K562 (cell line): ENCODE measurements around the gene MATN4. TPM values are rescaled to one million over a fixed set of nuclear protein-coding genes. Genes with fewer than 3 reads are reported as not detected.

Experiments used
- ATAC-seq: fragments of 200-7000 bp; cut with Tn5 transposase; 3 replicates; pipeline ENCODE4 v1.9.1; 2020; ENCODE audit warnings: moderate library complexity
- BruUV-seq: library from RNA; stranded (reverse); fragments of 400-500 nt; replicated peaks from 2 replicates; lab custom pipeline; 2021; lab: Mats Ljungman, UMichigan
- CTCF ChIA-PET: fragments of 300-600 bp; formaldehyde crosslinking; extraction: SDS; loops from one replicate; lab custom pipeline; 2021; ENCODE audit warnings: low intra/inter-chr PET ratio; lab: Yijun Ruan, JAX
- POLR2A ChIA-PET: fragments of 300-600, 350-650 bp; sonication (Branson Sonifier 250); formaldehyde crosslinking; extraction: SDS; loops from one replicate; lab custom pipeline; 2021; ENCODE audit warnings: antibody characterized with exemption, inconsistent platforms; lab: Yijun Ruan, JAX
- DNase-seq, 4 experiments: peaks; one replicate each; pipeline versions ENCODE4 v3.0.0 to v3.0.0-alpha.2; 2011 to 2018; ENCODE audit warnings: low spot score in 3 of 4, mixed read lengths in 3 of 4; ENCODE audit errors: extremely low read depth in 1 of 4
- FAIRE-seq: peaks from 2 replicates; lab custom pipeline; 2011; peaks lifted over from hg19 to GRCh38; lab: Jason Lieb, UNC
- H2AFZ ChIP-seq: 2 replicates; pipeline ENCODE4 v1.6.0; 2011; ENCODE audit warnings: low read depth, low read length, control low read depth, inconsistent platforms
- H3K27ac ChIP-seq: fragments of 200-600 bp; 3 replicates; pipeline ENCODE4 v1.8.0; 2011; ENCODE audit warnings: low read depth, mild to moderate bottlenecking, control low read depth, inconsistent platforms, low read length, moderate library complexity, mixed read lengths; ENCODE audit errors: extremely low read depth
- H3K27me3 ChIP-seq, 2 experiments: fragments of 300-600 bp in 1 of 2; 2 replicates in 1 of 2; 3 replicates in 1 of 2; pipeline versions ENCODE4 v1.6.0 to v1.8.0; 2011; ENCODE audit warnings: inconsistent platforms in 2 of 2, low read length in 2 of 2, mild to moderate bottlenecking in 1 of 2, mixed read lengths in 1 of 2, moderate library complexity in 1 of 2; ENCODE audit not compliant: control insufficient read depth in 2 of 2, insufficient read depth in 2 of 2
- H3K36me3 ChIP-seq: fragments of 300-600 bp; 3 replicates; pipeline ENCODE4 v1.8.0; 2011; ENCODE audit warnings: mild to moderate bottlenecking, low read length, inconsistent platforms; ENCODE audit not compliant: control insufficient read depth, insufficient read depth
- H3K4me1 ChIP-seq, 2 experiments: fragments of 200-600 bp in 1 of 2; replicated peaks in 1 of 2; 2 replicates in 1 of 2; 3 replicates in 1 of 2; pipeline versions ENCODE4 v1.5.1 to v1.8.0; 2011; ENCODE audit warnings: inconsistent platforms in 2 of 2, low read length in 2 of 2, mild to moderate bottlenecking in 1 of 2, mixed read lengths in 1 of 2, moderate library complexity in 1 of 2; ENCODE audit not compliant: control insufficient read depth in 2 of 2, insufficient read depth in 2 of 2
- H3K4me2 ChIP-seq: 2 replicates; pipeline ENCODE4 v1.6.1; 2011; ENCODE audit warnings: low read length, control low read depth, inconsistent platforms, mixed read lengths; ENCODE audit not compliant: insufficient read depth
- H3K4me3 ChIP-seq: fragments of 200-600 bp; sonication (generic), shearing (Covaris generic); 2 replicates; pipeline ENCODE4 v1.5.1; 2016; ENCODE audit warnings: control low read depth, inconsistent platforms
- H3K79me2 ChIP-seq: fragments of 200-600 bp; 3 replicates; pipeline ENCODE4 v1.8.0; 2011; ENCODE audit warnings: low read length, inconsistent platforms; ENCODE audit not compliant: control insufficient read depth, insufficient read depth
- H3K9ac ChIP-seq, 2 experiments: 2 replicates each; pipeline versions ENCODE4 v1.6.0 to v1.6.1; 2011; ENCODE audit warnings: low read depth in 2 of 2, low read length in 2 of 2, control low read depth in 1 of 2, inconsistent platforms in 1 of 2, mild to moderate bottlenecking in 1 of 2, mixed read lengths in 1 of 2; ENCODE audit not compliant: insufficient read depth in 1 of 2
- H3K9me1 ChIP-seq: one replicate; pipeline ENCODE4 v1.6.0; 2011; ENCODE audit warnings: inconsistent platforms, mild to moderate bottlenecking, low read length, moderate library complexity; ENCODE audit not compliant: control insufficient read depth, insufficient read depth
- H3K9me3 ChIP-seq: replicated peaks from 2 replicates; pipeline ENCODE4 v1.5.1; 2011; ENCODE audit warnings: low read depth, low read length, inconsistent platforms; ENCODE audit not compliant: control insufficient read depth, insufficient read depth
- H4K20me1 ChIP-seq: replicated peaks from 2 replicates; pipeline ENCODE4 v1.6.1; 2011; ENCODE audit warnings: low read length, inconsistent platforms, mixed read lengths; ENCODE audit not compliant: control insufficient read depth, insufficient read depth
- C11orf30 ChIP-seq: fragments of 450-650 bp; IDR thresholded peaks from 2 replicates; pipeline ENCODE4 v1.6.1; 2016; ENCODE audit warnings: low read depth, mild to moderate bottlenecking
- CTCF ChIP-seq, 3 experiments: IDR thresholded peaks in 2 of 3; conservative IDR thresholded peaks in 1 of 3; 2 replicates each; pipeline ENCODE4 v1.5.1; 2011 to 2012; ENCODE audit warnings: low read length in 3 of 3, mild to moderate bottlenecking in 3 of 3, control low read depth in 2 of 3, improper control_type of control experiment in 1 of 3, inconsistent platforms in 1 of 3, low read depth in 1 of 3, mixed read lengths in 1 of 3, moderate library complexity in 1 of 3; ENCODE audit not compliant: insufficient read depth in 2 of 3
- DDX20 ChIP-seq: fragments of 450-650 bp; IDR thresholded peaks from 2 replicates; pipeline ENCODE4 v1.6.1; 2016; ENCODE audit warnings: missing genetic modification characterization, low read depth, mild to moderate bottlenecking, missing compliant biosample characterization, moderate library complexity
- DMBX1 ChIP-seq: fragments of 250-450 bp; sonication (Bioruptor Pico); IDR thresholded peaks from 2 replicates; pipeline ENCODE4 v1.8.0; 2022; ENCODE audit warnings: inconsistent platforms, mild to moderate bottlenecking, moderate library complexity, borderline replicate concordance
- KDM1A ChIP-seq, 2 experiments: fragments of 450-650 bp; IDR thresholded peaks; 2 replicates each; pipeline ENCODE4 v1.6.1; 2016; ENCODE audit warnings: mild to moderate bottlenecking in 2 of 2
- MAFF ChIP-seq: IDR thresholded peaks from 2 replicates; pipeline ENCODE4 v1.6.1; 2012; ENCODE audit warnings: low read length, improper control_type of control experiment
- POLR3G ChIP-seq: IDR thresholded peaks from 2 replicates; pipeline ENCODE4 v1.6.1; 2011; ENCODE audit not compliant: insufficient read length, insufficient replicate concordance; ENCODE audit errors: extremely low read depth
- RBM25 ChIP-seq: fragments of 200-400 bp; formaldehyde crosslinking; IDR thresholded peaks from 2 replicates; pipeline ENCODE4 v1.6.1; 2018; ENCODE audit warnings: low read length, low read depth, moderate library complexity; ENCODE audit not compliant: severe bottlenecking
- SAFB2 ChIP-seq: fragments of 200-400 bp; formaldehyde crosslinking; IDR thresholded peaks from 2 replicates; pipeline ENCODE4 v1.6.1; 2018; ENCODE audit warnings: borderline replicate concordance, low read length, low read depth, moderate library complexity; ENCODE audit not compliant: severe bottlenecking
- TAF1 ChIP-seq: IDR thresholded peaks from 2 replicates; pipeline ENCODE4 v1.6.1; 2011; ENCODE audit warnings: mild to moderate bottlenecking, low read length, moderate library complexity; ENCODE audit not compliant: insufficient read depth, control insufficient read depth, severe bottlenecking; ENCODE audit errors: extremely low read depth
- TAF9B ChIP-seq: fragments of 450-650 bp; IDR thresholded peaks from 2 replicates; pipeline ENCODE4 v1.6.1; 2018; ENCODE audit warnings: mild to moderate bottlenecking; ENCODE audit not compliant: partially characterized antibody
- ZC3H11A ChIP-seq: IDR thresholded peaks from 2 replicates; pipeline ENCODE4 v1.6.1; 2012; ENCODE audit warnings: low read depth, low read length, improper control_type of control experiment
- ZFPM2 ChIP-seq: fragments of 250-450 bp; sonication (Bioruptor Pico); IDR thresholded peaks from 2 replicates; pipeline ENCODE4 v1.5.1; 2022; ENCODE audit warnings: mild to moderate bottlenecking
- ZNF551 ChIP-seq: fragments of 250-450 bp; sonication (Bioruptor Pico); IDR thresholded peaks from 2 replicates; pipeline ENCODE4 v1.5.0; 2021; ENCODE audit warnings: mild to moderate bottlenecking, moderate library complexity
- WGBS: fragments of 100-300 bp; shearing (Covaris generic); methylation state at CpG from one replicate; pipeline ENCODE4 v1.1.6; 2016; ENCODE audit warnings: low coverage, mixed read lengths; ENCODE audit not compliant: insufficient coverage; ENCODE audit errors: missing lambda C conversion rate; 5-methylcytosine and 5-hydroxymethylcytosine counted together
- in situ Hi-C: fragments of 300-500 bp; cut with MboI; formaldehyde crosslinking; loops from 4 replicates; pipeline ENCODE4 v1.15.0; 2018; ENCODE audit warnings: inconsistent platforms, mixed read lengths
- intact Hi-C: fragments of 100-400 bp; cut with micrococcal nuclease; formaldehyde crosslinking; loops from 2 replicates; pipeline ENCODE4 v1.14.2; 2022
- polyA plus RNA-seq, 8 experiments: library from polyadenylated mRNA; depleted of rRNA in 4 of 8; stranded (reverse) in 5 of 8; unstranded in 3 of 8; fragments of >200 nt; fragmentation: Nextera tagmentation in 2 of 8; fragmentation: Illumina TruSeq in 1 of 8; extraction: Ambion mirVana in 2 of 8; extraction: Trizol in 1 of 8; gene quantifications; 2 replicates each; pipeline versions ENCODE4 v1.2.1 to v1.2.3, GENCODE V29; 2011 to 2014; ENCODE audit warnings: inconsistent platforms in 1 of 8, missing spikeins in 1 of 8
- total RNA-seq, 7 experiments: library from RNA; depleted of rRNA in 6 of 7; stranded (reverse); fragments of >200 nt in 6 of 7; fragmentation: Illumina TruSeq in 2 of 7; extraction: Trizol in 2 of 7; gene quantifications; 2 replicates each; pipeline versions ENCODE4 v1.2.1 to v1.2.3, GENCODE V29; 2011 to 2021; ENCODE audit warnings: low replicate concordance in 1 of 7

Gene MATN4
- total and polyA plus RNA-seq, 9 of the 15 experiments (the other 6 are each of a cell fraction or from before 2014, with no cell fraction given) = 0.09 TPM; not detected in 8

GRCh38 chr20:45294003-45294368, 14.1 kb downstream of the MATN4 start:
- Histone ChIP-seq H3K27ac (no peak overlapping the region), H3K27me3 (peaks cover 14 to 52% of the 10 kb centered on the region in 2 experiments; a peak in 4 of 5 replicates), H3K4me3 (no peak overlapping the region), H3K4me2 (0 out of 2 replicates have a peak overlapping the region, but pooled peaks have one; percentile 83), H3K9ac (no peak overlapping the region), H2AFZ (peak overlapping the region; percentile 96; the same call in 1 of the 2 replicates), H4K20me1 (peaks cover 5% of the 10 kb centered on the region; the same call in 1 of the 2 replicates), H3K4me1 (peaks cover 10 to 19% of the 10 kb centered on the region in 2 experiments; a peak in 4 of 5 replicates), H3K36me3 (no peaks in the 10 kb centered on the region), H3K79me2 (no peaks in the 10 kb centered on the region), H3K9me3 (peaks cover 3% of the 10 kb centered on the region; the same call in 1 of the 2 replicates), H3K9me1 (no peaks in the 10 kb centered on the region)
- in situ Hi-C loops = no loop called here
- 2% methylated on average over 4 of the region's 5 CpGs for WGBS
- ChIA-PET CTCF (no interaction called here), POLR2A (interaction anchor here (0.5 to 1.8 kb wide), 6 partner anchors 10 to 1799 kb away, joined by 3 to 10 read pairs (median 3); partner anchors contain the start of gene SYS1)
- BruUV-seq = no TSS peak
- TF ChIP-seq TAF1 (no peak), KDM1A (IDR thresholded peaks at IDR 0.05) (0 out of 4 replicates have a peak, but pooled peaks have one; percentile 17 to 30), RBM25 (peak; percentile 20), MAFF (no peak), DMBX1 (CRISPR knock-in tag) (no peak), SAFB2 (no peak), ZC3H11A (no peak), POLR3G (no peak), DDX20 (tag) (no peak), ZFPM2 (no peak), TAF9B (no peak), CTCF (IDR thresholded peaks at IDR 0.05 in 2 of 3, conservative IDR thresholded peaks at IDR 0.05 in 1 of 3; ENCODE audit: insufficient read depth in 2 of 3, low read depth in 1 of 3, low read length in 3 of 3) (peak in 1 of 3 experiments; percentile 28; a peak in 1 of 6 replicates), ZNF551 (CRISPR knock-in tag) (no peak), C11orf30 (no peak)
- intact Hi-C loops = loop anchor here (5.0 kb wide), 1 partner anchor 57 kb away; no protein-coding TSS in a partner anchor
- DNase-seq (no peak), FAIRE-seq (no peak), ATAC-seq (no peak)
